ENCODE results near the gene FALEC. TPM values are rescaled to one million over a fixed set of nuclear protein-coding genes. Genes with fewer than 3 reads are reported as not detected.

Gene FALEC
- total and polyA plus RNA-seq, 2 donors from 2014 or later = not detected

GRCh38 chr1:150532860-150533259 lies 17.3 kb downstream of the FALEC start:
- Histone ChIP-seq H3K27me3 (ENCODE audit: control insufficient read depth, insufficient read depth, low read length) (no peaks in the 10 kb centered on the region), H3K4me3 (ENCODE audit: low read length in 3 of 3) (no peak overlapping the region), H3K9me3 (ENCODE audit: control insufficient read depth in 2 of 3, insufficient read depth in 1 of 3, low read length in 3 of 3) (no peaks in the 10 kb centered on the region), H3K9ac (ENCODE audit: low read length in 3 of 3) (peak overlapping the region in 1 of 3 donors; percentile 28), H3K36me3 (ENCODE audit: control insufficient read depth in 2 of 3, insufficient read depth in 3 of 3, low read length in 3 of 3) (no peaks in the 10 kb centered on the region), H3K27ac (ENCODE audit: low read depth in 2 of 2, low read length in 2 of 2) (no peak overlapping the region), H3K4me1 (ENCODE audit: control insufficient read depth in 2 of 3, insufficient read depth in 2 of 3, low read depth in 1 of 3, low read length in 3 of 3) (no peaks in the 10 kb centered on the region)
- no peak for FAIRE-seq
- DNase-seq = no peak
- TF ChIP-seq CTCF (IDR thresholded peaks at IDR 0.05; ENCODE audit: borderline replicate concordance, extremely low read depth, insufficient read depth) = no peak
- intact Hi-C loops (cut with DNase I) = loop anchor here (10.0 kb wide), 1 partner anchor 68 kb away; no protein-coding TSS in a partner anchor

DNA sequence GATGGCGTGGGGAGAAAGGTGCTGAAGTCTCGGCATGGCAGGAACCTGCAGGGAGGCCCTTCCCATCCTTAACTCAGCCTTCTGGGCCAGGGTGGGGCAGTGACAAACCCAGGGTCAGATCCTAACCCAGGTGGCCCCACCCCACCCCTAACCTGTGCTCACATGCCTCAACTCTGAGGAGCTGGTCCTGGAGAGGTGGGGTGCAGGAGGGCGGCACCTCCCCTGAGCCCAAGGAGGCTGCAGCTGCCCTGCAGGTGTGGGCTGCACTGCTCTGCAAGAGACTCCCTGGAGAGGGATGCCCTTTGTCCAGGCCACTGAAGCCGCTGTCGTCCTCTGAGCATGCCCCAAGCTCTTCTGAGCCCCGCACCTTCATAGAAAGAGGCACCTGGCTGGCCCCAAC lies 18.4 kb downstream of the FALEC start:
- no peak overlapping the region for H3K4me3 ChIP-seq (ENCODE audit: low read length in 3 of 3)
- FAIRE-seq (no peak), DNase-seq (no peak)
- no peak overlapping the region for H3K9ac ChIP-seq (ENCODE audit: low read length in 3 of 3)
- no peaks in the 10 kb centered on the region for H3K27me3 ChIP-seq (ENCODE audit: control insufficient read depth, insufficient read depth, low read length)
- no peaks in the 10 kb centered on the region for H3K9me3 ChIP-seq (ENCODE audit: control insufficient read depth in 2 of 3, insufficient read depth in 1 of 3, low read length in 3 of 3)
- no peak overlapping the region for H3K27ac ChIP-seq (ENCODE audit: low read depth in 2 of 2, low read length in 2 of 2)
- H3K4me1 ChIP-seq (ENCODE audit: control insufficient read depth in 2 of 3, insufficient read depth in 2 of 3, low read depth in 1 of 3, low read length in 3 of 3) = no peaks in the 10 kb centered on the region
- no peak for TF ChIP-seq CTCF (IDR thresholded peaks at IDR 0.05; ENCODE audit: borderline replicate concordance, extremely low read depth, insufficient read depth)
- H3K36me3 ChIP-seq (ENCODE audit: control insufficient read depth in 2 of 3, insufficient read depth in 3 of 3, low read length in 3 of 3) = no peaks in the 10 kb centered on the region
- intact Hi-C loops (cut with DNase I) = loop anchor here (10.0 kb wide), 1 partner anchor 69 kb away; no protein-coding TSS in a partner anchor

DNA sequence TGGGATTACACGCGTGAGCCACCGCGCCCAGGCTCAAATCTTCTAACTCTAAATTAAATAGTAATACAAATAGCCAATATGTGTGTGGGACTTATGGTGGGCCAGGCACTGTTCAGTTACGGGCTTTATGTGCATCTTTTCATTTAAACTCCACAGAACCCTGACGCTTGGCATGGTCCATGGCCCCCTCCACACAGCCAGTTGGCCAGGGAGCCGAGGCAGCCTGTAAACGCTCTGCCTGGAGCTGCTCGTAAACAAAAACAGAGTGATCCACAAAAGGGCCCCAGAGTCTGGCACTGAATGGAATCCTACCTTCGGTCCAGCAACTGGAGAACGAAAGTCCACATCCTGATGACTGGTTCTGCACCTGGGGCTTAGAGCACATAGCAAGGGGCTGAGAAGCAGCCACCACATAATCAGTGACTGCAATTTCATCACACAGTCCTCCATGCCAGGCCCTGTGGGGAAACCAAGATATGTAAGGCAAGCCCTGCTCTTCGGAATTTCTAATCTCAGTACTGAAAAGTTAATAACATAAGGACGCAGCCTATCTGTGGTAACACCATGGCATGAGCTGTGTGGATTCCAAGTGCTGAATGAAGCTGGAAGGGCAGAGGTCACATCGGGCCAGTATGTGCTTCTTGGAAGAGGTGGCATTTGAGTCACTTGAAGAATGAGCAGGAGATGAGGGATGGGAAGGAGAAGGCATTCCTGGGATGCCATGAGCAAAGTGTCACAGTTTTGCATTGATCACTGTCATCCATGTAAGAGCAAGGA lies 20.1 kb downstream of the FALEC start:
- H3K4me1 ChIP-seq (ENCODE audit: control insufficient read depth in 2 of 3, insufficient read depth in 2 of 3, low read depth in 1 of 3, low read length in 3 of 3) = no peaks in the 10 kb centered on the region
- intact Hi-C loops (cut with DNase I) = loop anchor here (10.0 kb wide), 1 partner anchor 71 kb away; no protein-coding TSS in a partner anchor
- no peaks in the 10 kb centered on the region for H3K27me3 ChIP-seq (ENCODE audit: control insufficient read depth, insufficient read depth, low read length)
- no peaks in the 10 kb centered on the region for H3K36me3 ChIP-seq (ENCODE audit: control insufficient read depth in 2 of 3, insufficient read depth in 3 of 3, low read length in 3 of 3)
- DNase-seq (peak in 1 of 5 donors; percentile 45), FAIRE-seq (no peak)
- H3K27ac ChIP-seq (ENCODE audit: low read depth in 2 of 2, low read length in 2 of 2) = no peak overlapping the region
- no peaks in the 10 kb centered on the region for H3K9me3 ChIP-seq (ENCODE audit: control insufficient read depth in 2 of 3, insufficient read depth in 1 of 3, low read length in 3 of 3)
- no peak overlapping the region for H3K9ac ChIP-seq (ENCODE audit: low read length in 3 of 3)
- TF ChIP-seq CTCF (IDR thresholded peaks at IDR 0.05; ENCODE audit: borderline replicate concordance, extremely low read depth, insufficient read depth) = no peak
- H3K4me3 ChIP-seq (ENCODE audit: low read length in 3 of 3) = no peak overlapping the region

Measured in kidney (tissue), 14 donors.